H1 (cell line): ENCODE results near the gene PSMC4. TPM values are rescaled to one million over a fixed set of nuclear protein-coding genes. Genes with fewer than 3 reads are reported as not detected.

Source experiments
- CTCF ChIA-PET: fragments of 300-600 bp; sonication (Branson Sonifier 250); formaldehyde crosslinking; loops from one replicate; lab custom pipeline; 2021; ENCODE audit not compliant: partially characterized antibody; lab: Charles Lee
- POLR2A ChIA-PET: fragments of 300-600 bp; sonication (Branson Sonifier 250); formaldehyde crosslinking; loops from one replicate; lab custom pipeline; 2021; ENCODE audit warnings: inconsistent platforms; ENCODE audit not compliant: partially characterized antibody; lab: Charles Lee
- DNase-seq, 2 experiments: peaks; one replicate each; pipeline versions ENCODE4 v3.0.0 to v3.0.0-alpha.2; 2010 to 2022; ENCODE audit warnings: low spot score in 2 of 2, low read depth in 1 of 2, mixed read lengths in 1 of 2
- FAIRE-seq: peaks from 2 replicates; lab custom pipeline; 2011; peaks lifted over from hg19 to GRCh38; lab: Jason Lieb, UNC
- H2AFZ ChIP-seq: 2 replicates; pipeline ENCODE4 v1.8.1; 2012; ENCODE audit warnings: low read length, inconsistent platforms
- H2AK5ac ChIP-seq: 2 replicates; pipeline ENCODE4 v1.6.1; 2013; ENCODE audit warnings: low read depth, low read length
- H2BK120ac ChIP-seq: replicated peaks from 2 replicates; pipeline ENCODE3; 2013; ENCODE audit warnings: low read depth, low read length, inconsistent platforms
- H2BK12ac ChIP-seq: 2 replicates; pipeline ENCODE4 v1.6.1; 2013; ENCODE audit warnings: low read depth, low read length
- H2BK15ac ChIP-seq: 2 replicates; pipeline ENCODE4 v1.6.1; 2013; ENCODE audit warnings: low read length
- H2BK20ac ChIP-seq: 2 replicates; pipeline ENCODE4 v1.6.1; 2013; ENCODE audit warnings: low read length
- H2BK5ac ChIP-seq: 2 replicates; pipeline ENCODE4 v1.6.1; 2013; ENCODE audit warnings: low read depth, low read length
- H3K14ac ChIP-seq: 2 replicates; pipeline ENCODE4 v1.6.1; 2013; ENCODE audit warnings: inconsistent platforms; ENCODE audit not compliant: insufficient read length
- H3K18ac ChIP-seq: 2 replicates; pipeline ENCODE4 v1.6.1; 2013; ENCODE audit warnings: low read length; ENCODE audit errors: extremely low read depth
- H3K23ac ChIP-seq: 2 replicates; pipeline ENCODE4 v1.6.1; 2013; ENCODE audit warnings: inconsistent platforms; ENCODE audit not compliant: insufficient read length
- H3K23me2 ChIP-seq: 2 replicates; pipeline ENCODE4 v1.6.1; 2013; ENCODE audit warnings: low read depth, low read length
- H3K27ac ChIP-seq: 2 replicates; pipeline ENCODE4 v1.6.1; 2011; ENCODE audit warnings: low read depth, low read length, inconsistent platforms
- H3K27me3 ChIP-seq, 4 experiments: replicated peaks in 1 of 4; 1 replicate in 1 of 4; 2 replicates in 3 of 4; pipeline versions ENCODE4 v1.6.1 to v1.8.1; 2011 to 2013; ENCODE audit warnings: low read length in 3 of 4, mild to moderate bottlenecking in 3 of 4, inconsistent platforms in 2 of 4, mixed read lengths in 2 of 4, moderate library complexity in 1 of 4; ENCODE audit not compliant: control insufficient read depth in 3 of 4, insufficient read depth in 3 of 4; ENCODE audit errors: extremely low read depth in 1 of 4
- H3K36me3 ChIP-seq, 4 experiments: 2 replicates each; pipeline versions ENCODE4 v1.6.1 to v1.8.1; 2011 to 2013; ENCODE audit warnings: mild to moderate bottlenecking in 4 of 4, low read length in 3 of 4, moderate library complexity in 2 of 4, control low read depth in 1 of 4, inconsistent platforms in 1 of 4; ENCODE audit not compliant: insufficient read depth in 4 of 4, control insufficient read depth in 2 of 4
- H3K4ac ChIP-seq: replicated peaks from 2 replicates; pipeline ENCODE3; 2013; ENCODE audit warnings: low read length, low read depth, mixed read lengths, inconsistent platforms; ENCODE audit not compliant: insufficient read length
- H3K4me1 ChIP-seq, 4 experiments: replicated peaks in 1 of 4; 1 replicate in 1 of 4; 2 replicates in 3 of 4; pipeline versions ENCODE4 v1.6.1 to v1.8.1; 2011 to 2013; ENCODE audit warnings: low read length in 3 of 4, inconsistent platforms in 2 of 4, mixed read lengths in 1 of 4; ENCODE audit not compliant: insufficient read depth in 4 of 4, control insufficient read depth in 3 of 4
- H3K4me2 ChIP-seq, 2 experiments: 2 replicates each; pipeline versions ENCODE4 v1.6.1 to v1.8.1; 2011 to 2013; ENCODE audit warnings: low read depth in 2 of 2, low read length in 2 of 2, control low read depth in 1 of 2, inconsistent platforms in 1 of 2, mild to moderate bottlenecking in 1 of 2; ENCODE audit not compliant: insufficient read depth in 1 of 2
- H3K4me3 ChIP-seq, 4 experiments: fragments of 200-600, 300-600 bp in 1 of 4; sonication (generic), shearing (Covaris generic), sonication (Bioruptor Twin) in 1 of 4; 2 replicates each; pipeline versions ENCODE4 v1.5.1 to v1.8.1; 2011 to 2016; ENCODE audit warnings: low read length in 4 of 4, low read depth in 3 of 4, control low read depth in 2 of 4, inconsistent platforms in 2 of 4, mild to moderate bottlenecking in 2 of 4, mixed read lengths in 1 of 4, moderate library complexity in 1 of 4; ENCODE audit not compliant: insufficient read depth in 2 of 4; ENCODE audit errors: extremely low read depth in 1 of 4
- H3K56ac ChIP-seq: replicated peaks from 2 replicates; pipeline ENCODE3; 2013; ENCODE audit warnings: low read depth, mild to moderate bottlenecking, mixed read lengths, low read length, inconsistent platforms; ENCODE audit not compliant: insufficient read length
- H3K79me1 ChIP-seq: 2 replicates; pipeline ENCODE4 v1.6.1; 2013; ENCODE audit warnings: low read depth, low read length, control low read depth
- H3K79me2 ChIP-seq, 2 experiments: 2 replicates each; pipeline versions ENCODE4 v1.6.1 to v1.8.1; 2012 to 2013; ENCODE audit warnings: low read length in 2 of 2, mild to moderate bottlenecking in 2 of 2, inconsistent platforms in 1 of 2; ENCODE audit not compliant: insufficient read depth in 2 of 2, control insufficient read depth in 1 of 2
- H3K9ac ChIP-seq, 4 experiments: replicated peaks in 1 of 4; 1 replicate in 1 of 4; 2 replicates in 3 of 4; pipeline versions ENCODE4 v1.6.1 to v1.8.1; 2011 to 2013; ENCODE audit warnings: low read depth in 3 of 4, low read length in 3 of 4, control low read depth in 2 of 4, mild to moderate bottlenecking in 2 of 4, moderate library complexity in 2 of 4, inconsistent platforms in 1 of 4; ENCODE audit errors: extremely low read depth in 1 of 4
- H3K9me3 ChIP-seq, 2 experiments: 2 replicates each; pipeline versions ENCODE4 v1.6.1 to v1.8.1; 2012 to 2013; ENCODE audit warnings: mild to moderate bottlenecking in 2 of 2, moderate library complexity in 2 of 2, control low read depth in 1 of 2, inconsistent platforms in 1 of 2, low read depth in 1 of 2, low read length in 1 of 2, mixed read lengths in 1 of 2; ENCODE audit not compliant: insufficient read depth in 2 of 2
- H4K20me1 ChIP-seq, 2 experiments: replicated peaks in 1 of 2; 2 replicates each; pipeline versions ENCODE3 to v1.8.1; 2011 to 2013; ENCODE audit warnings: inconsistent platforms in 2 of 2, low read length in 2 of 2, mild to moderate bottlenecking in 1 of 2; ENCODE audit not compliant: insufficient read depth in 2 of 2, control insufficient read depth in 1 of 2
- H4K5ac ChIP-seq: 2 replicates; pipeline ENCODE4 v1.6.1; 2013; ENCODE audit warnings: low read length, low read depth, mixed read lengths, inconsistent platforms; ENCODE audit not compliant: insufficient read length
- H4K8ac ChIP-seq: 2 replicates; pipeline ENCODE4 v1.8.0; 2013; ENCODE audit warnings: mild to moderate bottlenecking, moderate library complexity, low read length, inconsistent platforms; ENCODE audit not compliant: insufficient read depth; ENCODE audit errors: extremely low read depth
- H4K91ac ChIP-seq: replicated peaks from 2 replicates; pipeline ENCODE3; 2013; ENCODE audit warnings: low read length, mixed read lengths, inconsistent platforms; ENCODE audit not compliant: insufficient read length
- CHD2 ChIP-seq: IDR thresholded peaks from 2 replicates; pipeline ENCODE4 v1.6.1; 2012; ENCODE audit warnings: low read length, improper control_type of control experiment
- CTBP2 ChIP-seq: IDR thresholded peaks from 2 replicates; pipeline ENCODE4 v1.7.0; 2011; ENCODE audit warnings: borderline replicate concordance, mild to moderate bottlenecking, moderate library complexity, mixed read lengths, low read length; ENCODE audit not compliant: insufficient read depth, insufficient read length
- WGBS, 2 experiments: shearing (Covaris generic) in 1 of 2; methylation state at CpG; one replicate each; pipeline versions ENCODE4 v1.1.6 to v1.1.7; 2013 to 2015; ENCODE audit warnings: low lambda C conversion rate in 2 of 2, mixed read lengths in 2 of 2, inconsistent platforms in 1 of 2, low coverage in 1 of 2, missing lambda C conversion rate in 1 of 2; ENCODE audit not compliant: insufficient replicate concordance in 2 of 2, insufficient coverage in 1 of 2, insufficient read length in 1 of 2; ENCODE audit errors: extremely low coverage in 1 of 2, missing lambda C conversion rate in 1 of 2; 5-methylcytosine and 5-hydroxymethylcytosine counted together
- polyA plus RNA-seq, 7 experiments: library from polyadenylated mRNA; depleted of rRNA in 3 of 7; stranded (reverse) in 5 of 7; unstranded in 2 of 7; fragments of >200 nt in 5 of 7; fragments of 200-250 nt in 2 of 7; gene quantifications; 1 replicate in 5 of 7; 2 replicates in 1 of 7; 4 replicates in 1 of 7; pipeline versions ENCODE4 v1.2.1 to v1.2.3, GENCODE V29; 2011 to 2013; ENCODE audit warnings: missing spikeins in 2 of 7, mixed read lengths in 2 of 7
- total RNA-seq: library from RNA; stranded (reverse); fragmentation: NEBNext Ultra II Directional; extraction: Animal tissue kit (Norgen Biotek cat#: 25700); gene quantifications from 2 replicates; pipeline ENCODE4 v1.2.1, GENCODE V29; 2021

The PSMC4 gene
- total and polyA plus RNA-seq, 2 of the 8 experiments (the other 6 are each of a cell fraction or from before 2014, with no cell fraction given), result 116 to 126 TPM

GRCh38 chr19:40005691-40006272, 34.8 kb downstream of the PSMC4 start:
- H2AK5ac ChIP-seq, result no peak overlapping the region
- H3K36me3 ChIP-seq, result no peaks in the 10 kb centered on the region
- H3K9me3 ChIP-seq, result 0 out of 4 replicates have a peak, but pooled peaks cover 0 to 5% of the 10 kb centered on the region in 2 experiments
- H3K23ac ChIP-seq, result no peak overlapping the region
- H3K18ac ChIP-seq, result no peak overlapping the region
- no peak overlapping the region for H3K27ac ChIP-seq
- no peak overlapping the region for H2AFZ ChIP-seq
- H3K4me2 ChIP-seq, result no peak overlapping the region
- H4K91ac ChIP-seq, result no peak overlapping the region
- no peak for FAIRE-seq
- H3K4ac ChIP-seq, result no peak overlapping the region
- no peaks in the 10 kb centered on the region for H3K79me1 ChIP-seq
- H2BK12ac ChIP-seq, result no peak overlapping the region
- H3K4me3 ChIP-seq, result no peak overlapping the region
- no peak overlapping the region for H3K14ac ChIP-seq
- H2BK15ac ChIP-seq, result no peak overlapping the region
- no peaks in the 10 kb centered on the region for H3K79me2 ChIP-seq
- CTCF ChIA-PET, result no interaction called here
- no peaks in the 10 kb centered on the region for H4K20me1 ChIP-seq
- TF ChIP-seq CHD2 (no peak), CTBP2 (no peak)
- no peak for DNase-seq
- H3K56ac ChIP-seq, result no peak overlapping the region
- no peaks in the 10 kb centered on the region for H3K4me1 ChIP-seq
- no peaks in the 10 kb centered on the region for H3K27me3 ChIP-seq
- no peak overlapping the region for H4K5ac ChIP-seq
- H2BK20ac ChIP-seq, result no peak overlapping the region
- H2BK5ac ChIP-seq, result no peak overlapping the region
- H4K8ac ChIP-seq, result no peak overlapping the region
- no peaks in the 10 kb centered on the region for H3K23me2 ChIP-seq
- no peak overlapping the region for H2BK120ac ChIP-seq
- 93% methylated on average over 4 of the region's 4 CpGs; no CpG with 5 or more reads in 1 of the 2 experiments for WGBS, 2 experiments
- H3K9ac ChIP-seq, result no peak overlapping the region
- POLR2A ChIA-PET, result no interaction called here
